ENCODE results near the gene SNORC.

GRCh38 chr2:232850039-232850438, 20.0 kb upstream of the SNORC start:
- TF ChIP-seq, protein P1, sequence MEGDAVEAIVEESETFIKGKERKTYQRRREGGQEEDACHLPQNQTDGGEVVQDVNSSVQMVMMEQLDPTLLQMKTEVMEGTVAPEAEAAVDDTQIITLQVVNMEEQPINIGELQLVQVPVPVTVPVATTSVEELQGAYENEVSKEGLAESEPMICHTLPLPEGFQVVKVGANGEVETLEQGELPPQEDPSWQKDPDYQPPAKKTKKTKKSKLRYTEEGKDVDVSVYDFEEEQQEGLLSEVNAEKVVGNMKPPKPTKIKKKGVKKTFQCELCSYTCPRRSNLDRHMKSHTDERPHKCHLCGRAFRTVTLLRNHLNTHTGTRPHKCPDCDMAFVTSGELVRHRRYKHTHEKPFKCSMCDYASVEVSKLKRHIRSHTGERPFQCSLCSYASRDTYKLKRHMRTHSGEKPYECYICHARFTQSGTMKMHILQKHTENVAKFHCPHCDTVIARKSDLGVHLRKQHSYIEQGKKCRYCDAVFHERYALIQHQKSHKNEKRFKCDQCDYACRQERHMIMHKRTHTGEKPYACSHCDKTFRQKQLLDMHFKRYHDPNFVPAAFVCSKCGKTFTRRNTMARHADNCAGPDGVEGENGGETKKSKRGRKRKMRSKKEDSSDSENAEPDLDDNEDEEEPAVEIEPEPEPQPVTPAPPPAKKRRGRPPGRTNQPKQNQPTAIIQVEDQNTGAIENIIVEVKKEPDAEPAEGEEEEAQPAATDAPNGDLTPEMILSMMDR (IDR thresholded peaks at IDR 0.05) = no peak
- no peak for TF ChIP-seq POLR2A (IDR thresholded peaks at IDR 0.05)
- TF ChIP-seq POLR2AphosphoS5 (IDR thresholded peaks at IDR 0.05) = no peak
